A549 (cell line): ENCODE results near the gene SLC40A1.

Experiments
- CEBPB ChIP-seq, 2 experiments: fragments of >200 bp in 1 of 2; sonication (Bioruptor Twin) in 1 of 2; formaldehyde crosslinking in 1 of 2; IDR thresholded peaks; 2 replicates each; pipeline ENCODE4 v1.6.1; 2012 to 2016
- ELK1 ChIP-seq: fragments of 150-350 bp; IDR thresholded peaks from 2 replicates; pipeline ENCODE4 v1.6.1; 2014; ENCODE audit warnings: low read depth, mild to moderate bottlenecking, low read length
- HOXB5 ChIP-seq: fragments of 250-450 bp; sonication (Bioruptor Pico); IDR thresholded peaks from 2 replicates; pipeline ENCODE4 v1.5.0; 2020; ENCODE audit warnings: mild to moderate bottlenecking, moderate library complexity
- JUN ChIP-seq, 2 experiments: fragments of >200 bp; sonication (Bioruptor Twin); formaldehyde crosslinking; IDR thresholded peaks; 2 replicates in 1 of 2; 3 replicates in 1 of 2; pipeline ENCODE4 v1.6.1; 2016 to 2017
- POLR2A ChIP-seq: IDR thresholded peaks from 2 replicates; pipeline ENCODE4 v1.6.1; 2012; ENCODE audit warnings: mild to moderate bottlenecking, low read length
- RARB ChIP-seq: fragments of 250-450 bp; sonication (Bioruptor Pico); IDR thresholded peaks from 2 replicates; pipeline ENCODE4 v1.8.0; 2021; ENCODE audit warnings: mild to moderate bottlenecking, moderate library complexity
- REST ChIP-seq: fragments of 200-600 bp; sonication (generic); IDR thresholded peaks from 2 replicates; pipeline ENCODE4 v1.6.1; 2016; ENCODE audit warnings: antibody characterized with exemption, mild to moderate bottlenecking, moderate library complexity

GRCh38 chr2:189627789-189628188 is 47.2 kb upstream of the SLC40A1 start:
- TF ChIP-seq JUN (IDR thresholded peaks at IDR 0.05) (no peak), POLR2A (no peak), REST (no peak), HOXB5 (no peak), ELK1 (no peak), RARB (CRISPR knock-in tag) (no peak), CEBPB (IDR thresholded peaks at IDR 0.05) (no peak)
